Measurements from ENCODE around the gene GFRA1.

The GFRA1 gene

DNA sequence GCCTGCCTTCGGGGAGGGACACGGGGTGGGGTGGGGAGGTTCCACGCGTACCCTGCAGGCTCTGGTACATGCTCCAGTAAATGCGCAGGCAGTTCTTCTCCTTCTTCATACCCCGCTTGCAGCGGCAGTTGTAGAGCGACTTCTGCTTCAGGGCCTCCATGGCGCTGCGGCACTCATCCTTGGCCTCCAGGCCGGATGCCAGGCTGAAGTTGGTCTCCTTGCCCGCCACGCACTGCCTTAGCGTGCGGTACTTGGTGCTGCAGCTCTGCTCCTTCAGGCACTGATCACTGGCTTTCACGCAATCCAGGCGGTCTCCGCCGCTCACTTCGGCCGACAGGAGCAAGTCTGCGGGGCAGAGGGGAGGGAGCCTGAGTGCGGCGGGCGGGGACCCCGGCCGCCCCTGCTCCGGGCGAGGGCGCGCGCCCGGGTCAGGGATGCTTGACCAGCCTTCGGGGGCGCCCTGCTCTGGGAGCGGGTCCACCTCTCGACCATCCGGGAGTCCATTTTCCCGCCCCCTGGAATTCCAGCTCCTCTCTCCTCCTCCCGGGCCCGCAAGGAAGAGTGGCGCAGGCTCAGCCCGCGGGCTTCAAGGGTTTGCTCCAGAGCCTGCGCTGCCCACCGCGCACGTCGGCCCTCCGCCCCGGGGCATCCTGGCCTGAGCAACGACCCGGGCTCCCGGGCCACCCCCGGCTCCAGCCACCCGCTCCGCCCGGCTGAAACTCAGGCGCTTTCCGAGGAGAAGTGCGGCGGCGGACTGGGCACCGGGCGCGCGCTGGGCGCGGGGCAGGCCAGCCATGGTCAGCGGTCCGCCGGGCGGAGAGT lies 2.0 kb downstream of the GFRA1 start:
- DNase-seq = no peak

DNA sequence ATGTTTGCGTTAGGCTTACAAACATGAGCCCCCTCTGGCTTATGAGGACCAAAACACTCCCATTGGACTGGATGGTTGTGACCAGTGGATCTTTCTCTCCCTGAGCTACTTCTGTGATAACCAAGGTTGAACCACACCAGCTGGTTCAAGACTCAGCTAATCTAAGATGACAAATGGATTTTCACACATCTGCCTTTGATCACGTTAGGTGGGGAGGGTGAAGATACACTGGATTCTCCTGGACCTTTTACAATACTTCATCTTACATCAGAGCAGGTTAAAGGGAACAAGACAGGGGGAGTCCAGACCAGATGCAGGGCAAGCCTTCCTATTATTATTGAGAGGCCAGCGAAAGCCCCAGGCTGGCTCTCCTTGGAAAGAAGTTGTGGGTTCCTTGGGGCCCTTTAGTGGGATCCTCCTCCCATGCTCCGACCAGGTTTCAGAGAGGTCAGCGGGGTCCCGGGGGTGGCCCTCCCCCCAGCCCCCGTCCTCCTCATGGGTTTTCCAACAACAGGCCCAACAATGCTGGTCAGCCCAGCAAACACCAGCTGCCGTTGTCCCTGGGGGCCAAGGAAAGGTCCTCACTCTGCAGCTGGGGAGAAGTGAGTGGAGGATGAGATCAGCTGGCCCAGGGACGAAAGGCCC lies 2.8 kb downstream of the GFRA1 start:
- peak; percentile 53 for DNase-seq

- no peak for DNase-seq
Observed at GRCh38 chr10:116269619-116270018, 3.4 kb downstream of the GFRA1 start.

GRCh38 chr10:116268976-116269375 lies 4.0 kb downstream of the GFRA1 start:
- DNase-seq = no peak

GRCh38 chr10:116265686-116266085 lies 7.3 kb downstream of the GFRA1 start:
- DNase-seq = no peak

GRCh38 chr10:116263870-116264655 lies 8.9 kb downstream of the GFRA1 start:
- no peak for DNase-seq

GRCh38 chr10:116262678-116263077 lies 10.3 kb downstream of the GFRA1 start:
- DNase-seq = no peak

DNA sequence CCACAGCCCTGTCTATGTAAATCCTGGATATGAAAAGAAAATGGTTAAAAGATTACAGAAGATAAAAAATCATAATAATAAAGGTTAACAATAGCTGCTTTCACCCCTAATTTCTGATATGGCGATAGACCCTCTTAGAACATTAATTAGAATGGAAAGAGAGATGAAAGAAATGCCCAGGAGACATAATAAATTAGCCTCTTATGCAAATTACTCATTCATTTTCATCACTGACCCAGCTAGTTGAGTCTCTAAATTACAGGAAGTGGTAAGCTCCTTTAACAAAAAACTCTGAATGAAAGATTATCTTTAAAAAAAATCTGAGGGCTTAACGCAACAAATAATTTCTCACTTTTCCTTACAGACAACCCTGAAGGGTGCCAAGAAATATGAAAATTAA lies 12.4 kb downstream of the GFRA1 start:
- no peak for DNase-seq

- no peak for DNase-seq
Observed at GRCh38 chr10:116259638-116260037, 13.4 kb downstream of the GFRA1 start.

GRCh38 chr10:116257785-116258184 lies 15.2 kb downstream of the GFRA1 start:
- DNase-seq = no peak

DNA sequence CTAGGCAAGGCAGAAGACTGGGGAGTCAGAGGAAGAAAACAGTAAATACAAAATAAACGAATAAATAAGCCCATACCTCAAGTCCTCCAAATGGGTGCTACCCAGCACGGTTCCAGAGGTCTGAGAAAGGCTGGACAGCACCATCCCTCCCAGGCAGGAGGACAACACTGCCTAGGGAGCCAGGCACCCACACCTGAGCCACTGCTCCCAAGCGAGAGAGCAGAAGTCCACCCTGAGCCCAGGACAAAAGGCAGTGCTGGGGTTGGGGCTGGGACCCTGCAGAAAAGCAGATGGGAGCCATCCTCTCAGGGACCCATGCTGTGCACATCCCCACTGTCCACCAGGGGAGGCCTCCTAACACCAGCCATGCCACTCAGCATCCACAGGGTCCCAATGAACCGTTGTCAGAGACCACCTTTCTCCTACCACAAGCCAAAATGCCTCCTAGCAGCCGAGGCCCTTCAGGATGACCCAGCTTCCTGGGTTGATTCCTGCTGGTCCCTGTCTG lies 16.2 kb downstream of the GFRA1 start:
- no peak for DNase-seq

GRCh38 chr10:116255886-116256751 lies 16.9 kb downstream of the GFRA1 start:
- no peak for DNase-seq

- no peak for DNase-seq
Observed at GRCh38 chr10:116254422-116255155, 18.4 kb downstream of the GFRA1 start.

GRCh38 chr10:116253716-116254115 lies 19.3 kb downstream of the GFRA1 start:
- DNase-seq = no peak

GRCh38 chr10:116251602-116252395 lies 21.2 kb downstream of the GFRA1 start:
- DNase-seq = no peak

- DNase-seq = no peak
Observed at GRCh38 chr10:116247691-116248090, 25.3 kb downstream of the GFRA1 start.

GRCh38 chr10:116246263-116246662 lies 26.7 kb downstream of the GFRA1 start:
- no peak for DNase-seq

- no peak for DNase-seq
Observed at GRCh38 chr10:116245156-116245555, 27.9 kb downstream of the GFRA1 start.

- DNase-seq = no peak
Observed at GRCh38 chr10:116241642-116242410, 31.2 kb downstream of the GFRA1 start.

DNA sequence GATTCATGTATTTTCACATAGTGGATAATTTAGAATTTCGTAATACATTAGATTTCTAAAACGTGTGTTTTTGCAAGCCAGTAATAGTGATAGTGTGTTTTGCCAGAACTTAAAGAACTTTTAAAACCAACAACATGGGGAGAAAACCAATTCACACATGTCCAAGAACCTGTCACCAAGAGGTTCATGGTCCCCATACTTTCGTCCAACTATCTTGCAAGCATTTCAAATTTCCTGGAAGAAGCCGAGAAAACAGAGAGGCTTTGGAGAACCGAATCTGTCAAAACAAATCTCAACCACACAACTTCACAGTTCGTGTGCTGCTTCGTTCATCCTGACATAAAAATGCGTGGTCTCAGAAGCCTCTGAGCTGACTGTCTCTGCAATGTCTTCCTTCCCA lies 31.9 kb downstream of the GFRA1 start:
- DNase-seq = no peak
